PC-9 (cell line): ENCODE measurements around the gene GCNA. TPM values are rescaled to one million over a fixed set of nuclear protein-coding genes. Genes with fewer than 3 reads are reported as not detected.

Experiments
- BruUV-seq: library from RNA; stranded (reverse); fragments of 400-500 nt; replicated peaks from 2 replicates; lab custom pipeline; 2021; lab: Mats Ljungman, UMichigan
- CTCF ChIA-PET: fragments of 300-600 bp; sonication (Branson Sonifier 250); formaldehyde crosslinking; loops from one replicate; lab custom pipeline; 2022; ENCODE audit warnings: antibody characterized with exemption; lab: Charles Lee
- POLR2A ChIA-PET: fragments of 300-600 bp; sonication (Branson Sonifier 250); formaldehyde crosslinking; loops from one replicate; lab custom pipeline; 2022; ENCODE audit warnings: antibody characterized with exemption; ENCODE audit not compliant: unreplicated experiment; lab: Charles Lee
- DNase-seq, 2 experiments: peaks; one replicate each; pipeline versions ENCODE4 v3.0.0 to v3.0.0-alpha.2; 2015 to 2022; ENCODE audit warnings: mixed read lengths in 1 of 2
- H2AFZ ChIP-seq: fragments of 200-600 bp; sonication (generic); 2 replicates; pipeline ENCODE4 v1.8.1; 2017; ENCODE audit warnings: antibody characterized with exemption
- H3F3A ChIP-seq: fragments of 200-600 bp; sonication (generic); 2 replicates; pipeline ENCODE4 v1.8.1; 2017; ENCODE audit warnings: antibody characterized with exemption, mild to moderate bottlenecking, low read depth; ENCODE audit not compliant: insufficient read depth
- H3K27ac ChIP-seq: fragments of 200-600 bp; sonication (generic); 2 replicates; pipeline ENCODE4 v1.6.1; 2016; ENCODE audit warnings: mixed run types
- H3K27me3 ChIP-seq: fragments of 200-600 bp; sonication (generic); 2 replicates; pipeline ENCODE4 v1.6.1; 2016; ENCODE audit warnings: low read depth, mixed run types; ENCODE audit not compliant: insufficient read depth
- H3K36me3 ChIP-seq: fragments of 200-600 bp; sonication (generic); 2 replicates; pipeline ENCODE4 v1.6.1; 2016; ENCODE audit warnings: low read depth, mixed run types
- H3K4me1 ChIP-seq: fragments of 200-600 bp; sonication (generic); replicated peaks from 2 replicates; pipeline ENCODE4 v1.6.1; 2016; ENCODE audit warnings: mixed run types; ENCODE audit not compliant: insufficient read depth
- H3K4me2 ChIP-seq: fragments of 200-600 bp; sonication (generic); 2 replicates; pipeline ENCODE4 v1.6.1; 2017; ENCODE audit warnings: mixed run types
- H3K4me3 ChIP-seq: fragments of 200-600 bp; sonication (generic); 2 replicates; pipeline ENCODE4 v1.6.1; 2016; ENCODE audit warnings: mixed run types
- H3K79me2 ChIP-seq: fragments of 200-600 bp; sonication (generic); 2 replicates; pipeline ENCODE4 v1.6.1; 2017; ENCODE audit warnings: low read depth, mixed run types
- H3K9me2 ChIP-seq: fragments of 200-600 bp; sonication (generic); 2 replicates; pipeline ENCODE4 v1.8.1; 2017; ENCODE audit warnings: mild to moderate bottlenecking; ENCODE audit not compliant: insufficient read depth
- H3K9me3 ChIP-seq: fragments of 200-600 bp; sonication (generic); 2 replicates; pipeline ENCODE4 v1.8.1; 2016; ENCODE audit warnings: low read depth; ENCODE audit not compliant: insufficient read depth
- H4K20me1 ChIP-seq: fragments of 200-600 bp; sonication (generic); 2 replicates; pipeline ENCODE4 v1.8.1; 2017; ENCODE audit not compliant: insufficient read depth
- EZH2 ChIP-seq: fragments of 200-600 bp; sonication (generic); IDR thresholded peaks from 2 replicates; pipeline ENCODE4 v1.8.0; 2017; ENCODE audit warnings: antibody characterized with exemption, low read depth
- intact Hi-C: fragments of 100-400 bp; cut with micrococcal nuclease; formaldehyde crosslinking; loops from one replicate; pipeline ENCODE4 v1.10.0; 2022; ENCODE audit not compliant: unreplicated experiment
- total RNA-seq: library from RNA; stranded (reverse); gene quantifications from 2 replicates; pipeline ENCODE4 v1.2.3, GENCODE V29; 2021
- TF ChIP-seq, protein P1 (sequence below): fragments of 200-600 bp; sonication (generic); conservative IDR thresholded peaks from 2 replicates; pipeline ENCODE4 v1.6.1; 2017; ENCODE audit warnings: mixed run types, antibody characterized with exemption, mild to moderate bottlenecking, moderate library complexity

Gene GCNA
- total RNA-seq, 1 experiment from 2014 or later, result 0.48 TPM

DNA sequence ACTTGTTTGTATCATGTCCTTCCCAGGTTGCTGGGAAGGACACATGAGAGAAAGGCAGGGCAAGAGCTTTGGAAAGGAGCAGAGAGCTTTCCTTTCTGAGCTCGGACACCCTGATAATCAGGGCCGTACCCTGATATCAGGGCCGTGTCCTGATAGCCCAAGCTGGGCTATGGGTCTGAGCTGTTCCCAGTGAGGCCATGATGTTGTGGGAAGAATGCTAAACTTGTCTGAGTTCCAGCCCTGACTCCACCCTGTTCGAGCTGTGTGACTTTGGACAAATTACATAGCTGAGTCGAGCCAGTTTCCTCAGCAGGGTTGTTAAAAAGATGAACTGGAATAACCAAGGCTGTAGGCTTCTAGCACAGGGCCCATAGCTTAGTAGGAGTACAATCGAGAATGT, 43.4 kb downstream of the GCNA start:
- no peak overlapping the region for H3K27ac ChIP-seq
- H3K9me3 ChIP-seq, result no peaks in the 10 kb centered on the region
- no TSS peak for BruUV-seq
- no peaks in the 10 kb centered on the region for H3K9me2 ChIP-seq
- H3K27me3 ChIP-seq, result no peaks in the 10 kb centered on the region
- no peaks in the 10 kb centered on the region for H3F3A ChIP-seq
- intact Hi-C loops, result no loop called here
- no peak overlapping the region for H2AFZ ChIP-seq
- no peaks in the 10 kb centered on the region for H3K79me2 ChIP-seq
- no peak overlapping the region for H3K4me3 ChIP-seq
- DNase-seq, result no peak
- no peaks in the 10 kb centered on the region for H4K20me1 ChIP-seq
- no peak overlapping the region for H3K4me2 ChIP-seq
- TF ChIP-seq EZH2, result no peak
- H3K4me1 ChIP-seq, result no peaks in the 10 kb centered on the region
- CTCF ChIA-PET, result no interaction called here
- POLR2A ChIA-PET, result no interaction called here
- no peaks in the 10 kb centered on the region for H3K36me3 ChIP-seq

DNA sequence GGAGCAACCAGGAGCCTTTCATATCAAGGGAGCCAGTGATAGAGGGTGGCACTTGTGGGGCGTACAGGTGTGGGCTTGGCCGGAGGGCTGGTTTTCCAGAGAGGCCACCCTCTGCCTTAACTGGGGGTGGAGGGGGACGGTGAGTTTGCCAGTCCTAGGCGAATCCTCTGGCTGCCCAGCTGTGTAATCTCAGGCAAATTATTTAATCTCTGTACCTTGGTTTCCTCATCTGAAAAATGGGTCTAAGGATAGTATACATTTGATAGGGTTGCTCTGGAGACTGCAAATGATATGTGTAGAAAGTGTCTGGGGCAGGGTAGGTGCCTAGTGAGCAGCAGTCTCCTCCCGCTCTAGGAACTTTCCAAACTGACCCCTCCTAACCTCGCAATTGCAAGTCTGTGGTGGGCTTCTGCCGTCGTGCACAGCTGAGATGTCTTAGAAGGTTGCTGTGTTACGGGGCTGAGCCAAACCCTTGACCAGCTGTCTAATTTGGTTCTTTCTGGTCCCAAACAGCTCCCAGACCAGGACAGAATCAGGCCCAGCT, 43.9 kb downstream of the GCNA start:
- Histone ChIP-seq H3K9me2 (no peaks in the 10 kb centered on the region), H3K36me3 (no peaks in the 10 kb centered on the region), H3K27ac (no peak overlapping the region), H3K27me3 (no peaks in the 10 kb centered on the region), H2AFZ (no peak overlapping the region), H3K4me3 (no peak overlapping the region), H4K20me1 (no peaks in the 10 kb centered on the region), H3F3A (no peaks in the 10 kb centered on the region), H3K4me2 (no peak overlapping the region), H3K4me1 (no peaks in the 10 kb centered on the region), H3K9me3 (no peaks in the 10 kb centered on the region), H3K79me2 (no peaks in the 10 kb centered on the region)
- no TSS peak for BruUV-seq
- ChIA-PET CTCF (no interaction called here), POLR2A (no interaction called here)
- intact Hi-C loops, result no loop called here
- DNase-seq, result no peak
- TF ChIP-seq, protein P1, sequence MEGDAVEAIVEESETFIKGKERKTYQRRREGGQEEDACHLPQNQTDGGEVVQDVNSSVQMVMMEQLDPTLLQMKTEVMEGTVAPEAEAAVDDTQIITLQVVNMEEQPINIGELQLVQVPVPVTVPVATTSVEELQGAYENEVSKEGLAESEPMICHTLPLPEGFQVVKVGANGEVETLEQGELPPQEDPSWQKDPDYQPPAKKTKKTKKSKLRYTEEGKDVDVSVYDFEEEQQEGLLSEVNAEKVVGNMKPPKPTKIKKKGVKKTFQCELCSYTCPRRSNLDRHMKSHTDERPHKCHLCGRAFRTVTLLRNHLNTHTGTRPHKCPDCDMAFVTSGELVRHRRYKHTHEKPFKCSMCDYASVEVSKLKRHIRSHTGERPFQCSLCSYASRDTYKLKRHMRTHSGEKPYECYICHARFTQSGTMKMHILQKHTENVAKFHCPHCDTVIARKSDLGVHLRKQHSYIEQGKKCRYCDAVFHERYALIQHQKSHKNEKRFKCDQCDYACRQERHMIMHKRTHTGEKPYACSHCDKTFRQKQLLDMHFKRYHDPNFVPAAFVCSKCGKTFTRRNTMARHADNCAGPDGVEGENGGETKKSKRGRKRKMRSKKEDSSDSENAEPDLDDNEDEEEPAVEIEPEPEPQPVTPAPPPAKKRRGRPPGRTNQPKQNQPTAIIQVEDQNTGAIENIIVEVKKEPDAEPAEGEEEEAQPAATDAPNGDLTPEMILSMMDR, result no peak
- TF ChIP-seq EZH2, result no peak

DNA sequence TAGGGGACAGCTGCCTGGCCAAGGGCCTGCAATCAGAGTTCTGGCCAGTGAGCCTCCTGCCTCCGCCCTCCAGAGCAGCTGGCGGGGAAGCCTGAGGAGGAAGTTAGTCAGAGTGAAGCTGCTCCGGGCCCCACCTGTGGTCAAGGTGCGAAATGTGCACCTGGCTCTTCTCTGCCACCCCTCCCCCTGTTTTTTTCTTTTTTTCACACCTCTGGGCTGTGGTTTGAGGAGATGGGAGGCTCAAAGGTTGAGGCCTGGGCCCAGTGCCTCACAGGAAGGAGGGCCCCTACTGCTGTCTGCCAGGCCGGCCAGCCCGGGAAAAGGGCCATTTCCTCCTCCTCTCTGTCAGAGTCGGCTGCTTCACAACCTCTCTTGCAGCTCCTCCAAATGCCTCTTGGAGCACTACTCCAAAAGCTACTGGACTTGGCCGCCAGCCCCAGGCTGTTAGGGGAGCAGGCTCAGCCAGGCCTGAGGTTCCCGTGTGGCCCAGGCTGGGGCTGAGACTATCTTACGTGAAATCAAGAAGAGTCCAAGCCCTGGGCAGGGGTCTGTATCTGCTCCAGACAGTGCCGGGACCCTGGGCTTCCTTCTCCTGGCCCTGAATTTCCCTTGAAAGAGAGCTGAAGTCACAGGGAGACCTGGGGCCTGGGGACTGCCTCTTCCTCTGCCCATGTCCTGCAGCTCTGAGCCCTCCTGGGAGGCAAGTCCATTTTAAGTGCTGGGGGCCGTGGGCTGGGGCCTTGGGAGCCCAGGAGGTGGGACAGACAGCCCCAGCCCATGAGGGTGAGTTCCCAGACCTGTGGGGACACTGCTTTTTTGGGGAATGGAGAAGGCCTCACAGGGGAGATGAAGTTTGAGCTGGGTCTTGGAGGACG, 44.6 kb downstream of the GCNA start:
- no TSS peak for BruUV-seq
- H3K4me1 ChIP-seq, result no peaks in the 10 kb centered on the region
- H3K36me3 ChIP-seq, result no peaks in the 10 kb centered on the region
- ChIA-PET POLR2A (interaction anchor here (0.7 kb wide), 1 partner anchor 91 kb away, joined by 4 read pairs; no protein-coding TSS in a partner anchor), CTCF (no interaction called here)
- no peaks in the 10 kb centered on the region for H3K79me2 ChIP-seq
- H3K4me3 ChIP-seq, result no peak overlapping the region
- intact Hi-C loops, result no loop called here
- no peaks in the 10 kb centered on the region for H3K9me2 ChIP-seq
- H4K20me1 ChIP-seq, result no peaks in the 10 kb centered on the region
- TF ChIP-seq, protein P1, result no peak
- no peak for TF ChIP-seq EZH2
- no peaks in the 10 kb centered on the region for H3K9me3 ChIP-seq
- no peaks in the 10 kb centered on the region for H3K27me3 ChIP-seq
- peak in 1 of 2 experiments; percentile 27 for DNase-seq
- no peak overlapping the region for H2AFZ ChIP-seq
- no peak overlapping the region for H3K27ac ChIP-seq
- no peaks in the 10 kb centered on the region for H3F3A ChIP-seq
- no peak overlapping the region for H3K4me2 ChIP-seq
